Heart right ventricle (tissue), 16 donors: Measurements from ENCODE around the gene CNDP1. TPM values are rescaled to one million over a fixed set of nuclear protein-coding genes. Genes with fewer than 3 reads are reported as not detected.

Experiments
- ATAC-seq, 8 donors: fragments of 200-7000 bp; cut with Tn5 transposase; one replicate each; pipeline ENCODE4 v1.9.1; 2020; ENCODE audit warnings: mild to moderate bottlenecking in 8 of 8, moderate library complexity in 8 of 8, moderate number of reproducible peaks in 1 of 8
- DNase-seq, 2 donors: peaks; one replicate each; pipeline ENCODE4 v3.0.0-alpha.2; 2020
- H3K27ac ChIP-seq, 10 donors: fragments of 200-600 bp; sonication (generic) in 2 of 10; one replicate each; pipeline versions ENCODE4 v1.5.0 to v1.8.0; 2020 to 2022; ENCODE audit warnings: mild to moderate bottlenecking in 3 of 10
- H3K27me3 ChIP-seq, 7 donors: fragments of 200-600 bp; one replicate each; pipeline ENCODE4 v1.8.0; 2021 to 2022; ENCODE audit warnings: mild to moderate bottlenecking in 2 of 7
- H3K36me3 ChIP-seq, 9 donors: fragments of 200-600 bp; sonication (generic) in 1 of 9; one replicate each; pipeline versions ENCODE4 v1.5.0 to v1.8.0; 2020 to 2022; ENCODE audit warnings: mild to moderate bottlenecking in 2 of 9
- H3K4me1 ChIP-seq, 9 donors: fragments of 200-600 bp; sonication (generic) in 1 of 9; one replicate each; pipeline versions ENCODE4 v1.5.0 to v1.8.0; 2020 to 2022; ENCODE audit warnings: mild to moderate bottlenecking in 4 of 9
- H3K4me3 ChIP-seq, 10 donors: fragments of 200-600 bp; sonication (generic) in 2 of 10; one replicate each; pipeline versions ENCODE4 v1.5.0 to v1.8.0; 2020 to 2022; ENCODE audit warnings: mild to moderate bottlenecking in 7 of 10, moderate library complexity in 2 of 10
- H3K9me3 ChIP-seq, 11 donors: fragments of 200-600 bp in 10 of 11; sonication (generic) in 2 of 11; one replicate each; pipeline versions ENCODE4 v1.5.0 to v1.8.0; 2013 to 2022; ENCODE audit warnings: mild to moderate bottlenecking in 2 of 11, control low read depth in 1 of 11, moderate library complexity in 1 of 11
- CTCF ChIP-seq, 9 donors: fragments of 200-600 bp; sonication (generic) in 2 of 9; IDR thresholded peaks; one replicate each; pipeline versions ENCODE4 v1.5.0 to v1.8.0; 2021 to 2022; ENCODE audit warnings: antibody characterized with exemption in 9 of 9, mild to moderate bottlenecking in 5 of 9, moderate library complexity in 1 of 9
- WGBS, 2 donors: extraction: QIAGEN DNeasy Blood & Tissue Kit; methylation state at CpG; one replicate each; pipeline ENCODE4 v1.1.7; 2013; ENCODE audit warnings: inconsistent platforms in 1 of 2; 5-methylcytosine and 5-hydroxymethylcytosine counted together
- intact Hi-C, 10 donors: fragments of 100-400 bp; cut with DNase I; formaldehyde crosslinking; loops; one replicate each; pipeline versions ENCODE4 v1.11.1 to v1.14.2; 2022
- polyA plus RNA-seq, 2 donors: library from polyadenylated mRNA; stranded (reverse); fragments of 200-250 nt; gene quantifications; one replicate each; pipeline ENCODE4 v1.2.3, GENCODE V29; 2013
- total RNA-seq, 10 donors: library from RNA; stranded (reverse); fragmentation: NEBNext Ultra II Directional in 3 of 10; extraction: Animal tissue kit (Norgen Biotek cat#: 25700) in 3 of 10; gene quantifications; one replicate each; pipeline versions ENCODE4 v1.2.1 to v1.2.4, GENCODE V29; 2021 to 2023
- donor health status: Arrhythmogenic right ventricular cardiomyopathy.
- donor health status: ischemic (EF 13 %, LVEDD 7.1; RV severe dilation, severe dysfunction).
- donor health status: healthy with polysubstance abuse.
- donor health status: DM: no; HTN: yes; CAD: no.
- donor health status: DM: no; HTN: no; CAD: no.
- donor health status: ischemic (EF 25% LVEDD 6.9; RV normal size, moderate dysfunction).
- donor health status: ischemic (EF 25% LVEDD 5.7; RV mildly dilated, moderate dysfunction).
- donor health status: healthy.
- donor health status: DM: yes; HTN: yes; CAD: no.
- donor health status: Ischemic cardiomyopathy.
- donor health status: ischemic (EF 35%, LVEDD 5.7; RV mildly dilated, moderate dysfunction).
- donor health status: nonischemic (EF 11% LVEDD 7.7; RV severe dilation, severe dysfunction).
- donor health status: DM: yes; HTN: yes; CAD: no.
- donor health status: PGD.
- donor health status: ischemic (EF 29% LVEDD 5.4; RV normal size, mild dysfunction).
- donor health status: nonischemic (EF 23%, LVEDD 6.1; RV moderate dilation, normal function).

The CNDP1 gene
- total and polyA plus RNA-seq, 12 donors = 0.11 to 0.12 TPM; not detected in 10

DNA sequence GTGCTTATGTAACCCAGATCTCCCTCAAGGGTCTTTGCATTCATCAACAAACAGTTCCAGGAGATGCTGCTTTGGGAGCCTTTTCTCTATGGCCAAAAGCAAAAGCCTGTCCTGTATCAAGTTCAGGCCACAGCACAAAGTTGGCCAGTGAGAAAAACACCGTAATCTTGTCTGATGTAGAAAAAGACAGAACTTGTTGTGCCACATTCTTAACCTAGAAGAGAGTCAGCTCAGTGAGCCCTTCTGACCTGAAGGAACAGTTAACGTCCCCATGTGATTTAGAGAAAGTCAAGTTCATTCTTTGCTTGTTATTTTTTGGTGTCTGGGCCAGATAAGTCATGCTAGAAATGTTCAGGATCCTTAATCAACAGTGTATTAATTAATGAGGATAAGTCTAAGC is 7.8 kb upstream of the CNDP1 start:
- peaks cover 0 to 4% (median 0%) of the 10 kb centered on the region in 11 donors for H3K9me3 ChIP-seq
- DNase-seq = no peak
- peaks cover 0 to 23% (median 4%) of the 10 kb centered on the region in 9 donors for H3K4me1 ChIP-seq
- H3K36me3 ChIP-seq = peaks cover 0 to 12% (median 0%) of the 10 kb centered on the region in 9 donors
- no peak overlapping the region for H3K27ac ChIP-seq
- 78 to 90% methylated on average over 2 of the region's 2 CpGs for WGBS, 2 donors
- H3K4me3 ChIP-seq = no peak overlapping the region
- ATAC-seq = no peak
- no peak for TF ChIP-seq CTCF (IDR thresholded peaks at IDR 0.05)
- H3K27me3 ChIP-seq = no peaks in the 10 kb centered on the region
- intact Hi-C loops = no loop called here

DNA sequence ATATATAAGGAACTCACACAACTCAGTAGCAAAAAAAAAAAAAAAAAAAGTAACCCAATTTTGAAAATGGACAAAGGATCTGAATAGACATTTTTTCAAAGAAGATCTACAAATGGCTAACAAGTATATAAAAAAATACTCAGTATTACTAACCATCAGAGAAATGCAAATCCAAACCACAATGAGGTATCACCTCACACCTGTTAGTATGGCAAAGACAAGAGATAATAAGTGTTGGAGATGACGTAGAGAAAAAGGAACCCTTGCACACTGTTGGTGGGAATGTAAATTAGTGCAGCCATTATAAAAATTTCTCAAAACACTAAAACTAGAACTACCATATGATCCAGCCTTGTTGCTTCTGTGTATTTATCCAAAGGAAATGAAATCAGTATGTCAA is 5.8 kb upstream of the CNDP1 start:
- intact Hi-C loops = no loop called here
- ATAC-seq (no peak), DNase-seq (no peak)
- Histone ChIP-seq H3K27me3 (no peaks in the 10 kb centered on the region), H3K4me1 (peaks cover 0 to 19% (median 4%) of the 10 kb centered on the region in 9 donors), H3K4me3 (no peak overlapping the region), H3K9me3 (peaks cover 0 to 4% (median 0%) of the 10 kb centered on the region in 11 donors), H3K27ac (no peak overlapping the region), H3K36me3 (no peaks in the 10 kb centered on the region)
- no peak for TF ChIP-seq CTCF (IDR thresholded peaks at IDR 0.05)
- 94 to 96% methylated on average over 1 of the region's 1 CpG for WGBS, 2 donors

- Histone ChIP-seq H3K27ac (no peak overlapping the region), H3K4me1 (peaks cover 0 to 14% (median 2%) of the 10 kb centered on the region in 9 donors), H3K4me3 (no peak overlapping the region), H3K9me3 (peaks cover 0 to 4% (median 0%) of the 10 kb centered on the region in 11 donors), H3K27me3 (no peaks in the 10 kb centered on the region), H3K36me3 (no peaks in the 10 kb centered on the region)
- no peak for DNase-seq
- WGBS, 2 donors = 86 to 88% methylated on average over 3 of the region's 3 CpGs
- intact Hi-C loops = no loop called here
- no peak for ATAC-seq
- no peak for TF ChIP-seq CTCF (IDR thresholded peaks at IDR 0.05)
These were observed 5.4 kb upstream of the CNDP1 start for GRCh38 chr18:74528913-74529312.

DNA sequence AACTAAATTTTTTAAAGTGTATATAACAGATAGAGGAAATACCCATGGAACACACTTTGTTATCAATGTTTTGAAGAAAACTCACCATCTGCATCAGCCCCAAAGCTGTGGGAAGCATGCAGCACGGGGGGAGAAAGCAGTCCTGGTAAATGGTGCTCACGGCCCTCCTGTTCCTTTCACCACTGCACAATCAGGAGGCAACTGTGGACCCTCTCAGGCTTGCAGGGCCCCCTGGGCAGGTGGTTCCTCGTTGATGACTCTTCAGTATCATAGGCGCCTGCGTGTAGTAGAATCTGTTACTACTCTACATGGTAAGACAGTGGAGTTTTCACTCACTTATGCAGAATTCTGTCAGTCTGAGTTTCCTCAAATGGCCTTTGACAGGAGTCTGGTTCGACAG is 4.9 kb upstream of the CNDP1 start:
- Histone ChIP-seq H3K27me3 (no peaks in the 10 kb centered on the region), H3K9me3 (peaks cover 0 to 4% (median 0%) of the 10 kb centered on the region in 11 donors), H3K4me3 (no peak overlapping the region), H3K36me3 (no peaks in the 10 kb centered on the region), H3K4me1 (peaks cover 0 to 10% (median 0%) of the 10 kb centered on the region in 9 donors), H3K27ac (no peak overlapping the region)
- DNase-seq (no peak), ATAC-seq (no peak)
- 87 to 88% methylated on average over 6 of the region's 6 CpGs for WGBS, 2 donors
- intact Hi-C loops = no loop called here
- no peak for TF ChIP-seq CTCF (IDR thresholded peaks at IDR 0.05)
